Renal cortex interstitium (tissue), 11 donors: ENCODE measurements around the gene MAP7. TPM values are rescaled to one million over a fixed set of nuclear protein-coding genes. Genes with fewer than 3 reads are reported as not detected.
A peak's percentile ranks its signal among the peaks of the same experiment; 100 is the strongest.
"Not testable (repeated sequence)": the region's sequence is repeated elsewhere in the genome, so short reads cannot be mapped to it uniquely, and the experiment has no call there.

ENCODE experiments used
- DNase-seq, 11 donors: peaks; one replicate each; pipeline ENCODE4 v3.0.0-alpha.2; 2013; ENCODE audit warnings: low read depth in 9 of 11, low spot score in 4 of 11; ENCODE audit errors: extremely low read depth in 1 of 11
- polyA plus RNA-seq, 3 donors: library from polyadenylated mRNA; unstranded; fragments of 120-200 nt; gene quantifications; one replicate each; pipeline ENCODE4 v1.2.1, GENCODE V29; 2013; ENCODE audit not compliant: insufficient read length in 3 of 3

Gene MAP7
- polyA plus RNA-seq, 3 donors, result 32.4 to 45.4 (median 32.5) TPM

GRCh38 chr6:136491754-136492153, 58.5 kb downstream of the MAP7 start:
- no peak for DNase-seq

DNA sequence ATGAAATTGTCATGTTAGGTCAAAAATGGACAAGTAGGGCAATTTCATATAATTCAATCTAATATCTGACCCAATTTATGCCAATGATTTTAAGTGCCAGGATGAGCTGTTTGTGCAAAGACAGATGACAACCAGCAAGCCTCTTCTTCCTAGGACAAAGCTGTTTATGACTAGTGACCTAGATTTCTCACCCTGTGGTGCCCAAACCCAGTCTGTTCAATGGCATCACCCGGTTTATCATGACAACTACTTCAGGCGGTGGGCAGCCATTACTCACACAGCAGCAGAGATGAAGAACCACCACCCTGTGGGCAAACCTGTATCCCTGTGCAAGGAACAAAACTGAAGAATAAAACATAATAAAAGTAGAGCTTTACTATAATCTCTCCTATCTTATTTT, 59.0 kb downstream of the MAP7 start:
- DNase-seq, result no peak

DNA sequence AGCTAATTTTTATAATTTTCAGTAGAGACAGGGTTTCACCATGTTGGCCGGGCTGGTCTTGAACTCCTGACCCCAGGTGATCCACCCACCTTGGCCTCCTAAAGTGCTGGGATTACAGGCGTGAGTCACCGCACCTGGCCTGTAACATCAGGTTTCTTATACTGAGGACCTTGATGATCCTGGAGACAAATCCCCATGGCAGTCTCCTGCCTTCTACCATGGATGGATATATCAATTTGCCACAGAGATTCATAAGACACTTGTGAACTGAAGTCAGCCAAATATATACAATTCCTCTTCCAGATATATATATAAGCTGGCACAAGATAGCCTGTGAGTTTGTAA, 60.6 kb downstream of the MAP7 start:
- not testable (repeated sequence) for DNase-seq

DNA sequence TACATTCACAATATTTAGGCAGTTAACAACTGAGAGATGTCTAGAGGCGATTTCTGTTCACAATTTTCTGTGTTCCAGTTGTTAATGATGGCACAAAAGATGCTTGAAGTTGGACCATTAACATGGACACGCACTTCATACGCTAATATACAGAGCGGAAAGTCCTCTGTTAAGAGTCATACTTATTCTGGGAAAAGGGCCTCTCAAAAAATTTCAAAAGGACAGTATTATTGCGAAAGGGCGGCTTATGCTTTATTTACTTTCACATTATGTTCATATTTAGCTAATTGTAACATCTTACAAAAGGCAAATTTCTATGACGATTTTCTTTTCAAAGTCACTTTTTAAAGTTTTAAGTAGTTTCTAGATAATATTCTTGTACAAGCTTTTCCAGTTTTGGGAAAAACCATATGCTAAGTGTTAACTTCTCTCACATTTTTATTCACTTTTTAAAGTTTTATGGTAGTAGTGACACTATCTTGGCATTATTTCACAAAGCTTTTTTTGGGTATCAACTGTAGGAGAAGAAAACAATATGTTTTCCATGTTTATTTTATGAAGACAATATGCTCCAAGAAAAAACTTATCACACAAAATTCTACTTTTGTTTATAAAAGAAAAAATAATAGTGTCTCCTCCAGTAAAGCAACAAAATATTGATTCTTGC, 62.3 kb downstream of the MAP7 start:
- peak in 1 of 11 donors; percentile 33 for DNase-seq

- no peak for DNase-seq
These were observed 63.9 kb downstream of the MAP7 start for GRCh38 chr6:136486357-136486756.

- DNase-seq, result no peak
These were observed 66.3 kb downstream of the MAP7 start for GRCh38 chr6:136483906-136484305.

DNA sequence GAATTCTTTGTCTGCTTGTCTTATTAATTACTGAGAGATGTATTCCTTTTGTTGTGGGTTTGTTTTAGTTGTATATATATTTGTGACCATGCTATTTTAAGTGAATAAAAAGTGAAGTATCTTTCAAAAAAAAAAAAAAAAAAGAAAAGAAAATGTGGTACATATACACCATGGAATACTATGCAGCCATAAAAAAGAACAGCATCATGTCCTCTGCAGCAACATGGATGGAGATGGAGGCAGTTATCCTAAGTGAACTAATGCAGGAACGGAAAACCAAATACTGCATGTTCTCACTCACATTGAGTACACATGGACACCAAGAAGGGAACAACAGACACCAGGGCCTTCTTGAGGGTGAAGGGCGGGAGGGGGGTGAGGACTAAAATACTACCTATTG, 67.2 kb downstream of the MAP7 start:
- DNase-seq, result not testable (repeated sequence)

DNA sequence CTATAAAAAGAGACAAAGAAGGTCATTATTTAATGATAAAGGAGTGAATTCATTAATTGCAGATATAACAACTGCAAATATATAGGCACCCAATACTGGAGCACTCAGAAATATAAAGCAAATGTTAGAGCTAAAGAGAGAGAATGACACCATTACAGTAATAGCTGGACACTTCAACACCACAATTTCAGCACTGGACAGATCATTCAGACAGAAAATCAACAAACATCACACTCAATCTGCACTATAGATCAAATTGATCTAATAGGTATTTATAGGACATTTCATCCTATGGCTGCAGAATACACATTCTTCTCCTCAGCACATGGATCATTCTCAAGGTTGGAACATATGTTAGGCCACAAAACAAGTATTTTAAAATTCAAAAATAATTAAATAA, 72.7 kb downstream of the MAP7 start:
- DNase-seq, result no peak

DNA sequence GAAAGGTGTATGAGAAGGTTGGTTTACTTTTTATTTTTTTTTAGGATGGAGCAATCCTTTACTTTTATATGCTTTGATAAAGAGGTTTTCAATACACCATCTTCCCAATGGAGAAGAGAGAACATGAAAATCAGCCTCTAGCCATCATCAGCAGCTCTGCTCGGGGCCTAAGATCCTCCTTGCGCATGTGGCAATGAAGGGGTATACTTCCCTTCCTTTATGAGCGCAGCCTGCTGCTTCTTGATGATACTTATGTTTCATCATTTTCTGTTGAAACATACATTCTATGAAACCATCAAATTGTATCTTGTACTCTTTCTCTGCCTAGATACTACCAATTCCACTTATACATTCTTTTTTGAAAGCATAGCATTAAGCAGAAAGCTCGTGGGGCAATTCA, 74.5 kb downstream of the MAP7 start:
- DNase-seq, result no peak

- no peak for DNase-seq
These were observed 76.0 kb downstream of the MAP7 start for GRCh38 chr6:136474241-136474640.

- no peak for DNase-seq
These were observed 78.3 kb downstream of the MAP7 start for GRCh38 chr6:136471922-136472321.

GRCh38 chr6:136471372-136471771, 78.8 kb downstream of the MAP7 start:
- no peak for DNase-seq

- no peak for DNase-seq
These were observed 80.2 kb downstream of the MAP7 start for GRCh38 chr6:136470044-136470443.

- DNase-seq, result no peak
These were observed 81.1 kb downstream of the MAP7 start for GRCh38 chr6:136469154-136469553.

DNA sequence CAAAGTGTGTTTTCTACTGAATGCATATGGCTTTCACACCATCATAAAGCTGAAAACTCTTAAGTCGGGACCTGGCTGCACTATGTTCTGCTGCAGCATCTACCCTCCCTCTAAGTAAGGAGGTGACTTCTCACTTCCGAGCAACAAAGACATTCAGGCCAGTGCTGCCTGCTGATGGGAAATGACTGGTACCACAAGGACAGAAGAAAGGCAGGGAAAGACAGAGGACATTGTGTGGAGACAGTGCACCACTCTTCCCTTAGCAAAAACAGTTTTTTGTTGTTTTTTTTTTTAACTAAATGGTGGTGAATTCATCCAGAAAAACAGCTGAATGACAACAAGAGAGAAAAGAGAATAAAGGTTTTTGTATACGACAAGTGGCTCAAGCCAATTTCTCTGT, 81.5 kb downstream of the MAP7 start:
- no peak for DNase-seq

- no peak for DNase-seq
These were observed 83.0 kb downstream of the MAP7 start for GRCh38 chr6:136467186-136467585.

- DNase-seq, result peak in 8 of 11 donors; percentile 10 to 60 (median 23)
These were observed 83.4 kb downstream of the MAP7 start for GRCh38 chr6:136466777-136467176.

DNA sequence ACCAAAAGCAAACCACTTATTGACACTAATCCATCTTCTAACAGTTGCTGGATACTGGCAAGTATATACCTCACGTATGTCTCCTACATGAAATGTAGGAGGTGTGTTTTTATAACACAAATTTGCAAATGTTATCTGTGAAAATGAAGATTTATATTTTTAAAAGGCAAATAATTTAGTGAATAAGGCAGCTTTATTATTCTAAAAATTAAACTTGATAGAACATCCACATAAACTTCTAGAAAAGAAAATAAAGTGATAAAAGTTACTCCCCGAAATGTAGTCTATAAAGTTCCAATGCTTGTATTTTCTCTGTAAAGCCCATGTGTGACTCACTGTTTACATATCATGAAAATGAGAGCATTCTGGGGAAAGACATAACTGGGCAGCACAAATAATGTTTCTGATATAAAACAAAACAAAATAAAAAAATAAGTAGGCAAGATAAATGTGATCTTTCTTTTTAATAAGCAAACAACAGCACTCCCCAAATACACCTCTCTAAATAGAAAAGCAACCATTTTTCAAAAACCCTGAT, 84.4 kb downstream of the MAP7 start:
- DNase-seq, result no peak

GRCh38 chr6:136464874-136465273, 85.3 kb downstream of the MAP7 start:
- DNase-seq, result no peak

DNA sequence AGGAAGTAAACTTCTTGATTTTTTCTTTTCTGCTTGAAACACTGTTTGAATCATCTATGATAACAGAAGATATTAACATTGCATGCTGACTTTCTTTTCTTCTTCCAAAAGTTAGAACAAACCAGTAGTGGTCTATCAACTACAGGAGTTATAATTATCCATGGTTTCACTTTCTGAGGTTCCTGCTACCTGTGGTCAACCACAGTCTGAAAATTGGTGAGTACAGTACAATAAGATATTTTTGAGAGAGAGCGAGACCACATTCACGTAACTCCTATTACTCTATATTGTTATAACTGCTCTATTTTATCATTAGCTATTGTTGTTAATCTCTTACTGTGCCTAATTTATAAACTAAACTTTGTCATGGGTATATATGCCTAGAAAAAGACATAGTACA, 86.1 kb downstream of the MAP7 start:
- no peak for DNase-seq

DNA sequence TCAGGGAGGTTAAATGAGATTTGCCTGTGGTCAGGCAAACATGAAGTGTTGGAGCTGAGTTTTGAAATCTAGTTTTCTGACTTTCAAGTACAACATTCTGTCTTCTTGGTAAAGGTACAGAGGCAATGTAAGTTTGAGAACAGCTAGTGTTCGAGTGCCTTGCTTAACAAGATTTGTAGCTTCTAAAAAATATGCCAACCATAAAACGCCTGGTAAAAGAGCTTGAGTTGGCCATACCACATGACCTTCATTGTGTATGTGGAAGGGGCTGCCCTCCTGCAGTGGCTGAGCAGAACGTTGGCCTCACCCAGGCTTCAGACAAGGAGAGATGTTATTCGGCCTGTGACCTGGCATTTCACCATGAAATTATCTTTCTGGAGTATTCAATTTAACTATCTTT, 86.5 kb downstream of the MAP7 start:
- no peak for DNase-seq
